A549 treated with AZD9567 at 1 μM for 4 hours (cell line): ENCODE measurements around the gene TTC8. TPM values are rescaled to one million over a fixed set of nuclear protein-coding genes. Genes with fewer than 3 reads are reported as not detected.

ENCODE experiments used
- total RNA-seq: library from RNA; stranded (reverse); fragments of 200-300 nt; extraction: Qiagen RNA extraction; gene quantifications from 5 replicates; pipeline ENCODE4 v1.2.3, GENCODE V29; 2022; ENCODE audit not compliant: insufficient read depth

TTC8 gene
- total RNA-seq: 39.3 to 61.3 TPM (median 40.3 TPM) in 5 replicates

DNA sequence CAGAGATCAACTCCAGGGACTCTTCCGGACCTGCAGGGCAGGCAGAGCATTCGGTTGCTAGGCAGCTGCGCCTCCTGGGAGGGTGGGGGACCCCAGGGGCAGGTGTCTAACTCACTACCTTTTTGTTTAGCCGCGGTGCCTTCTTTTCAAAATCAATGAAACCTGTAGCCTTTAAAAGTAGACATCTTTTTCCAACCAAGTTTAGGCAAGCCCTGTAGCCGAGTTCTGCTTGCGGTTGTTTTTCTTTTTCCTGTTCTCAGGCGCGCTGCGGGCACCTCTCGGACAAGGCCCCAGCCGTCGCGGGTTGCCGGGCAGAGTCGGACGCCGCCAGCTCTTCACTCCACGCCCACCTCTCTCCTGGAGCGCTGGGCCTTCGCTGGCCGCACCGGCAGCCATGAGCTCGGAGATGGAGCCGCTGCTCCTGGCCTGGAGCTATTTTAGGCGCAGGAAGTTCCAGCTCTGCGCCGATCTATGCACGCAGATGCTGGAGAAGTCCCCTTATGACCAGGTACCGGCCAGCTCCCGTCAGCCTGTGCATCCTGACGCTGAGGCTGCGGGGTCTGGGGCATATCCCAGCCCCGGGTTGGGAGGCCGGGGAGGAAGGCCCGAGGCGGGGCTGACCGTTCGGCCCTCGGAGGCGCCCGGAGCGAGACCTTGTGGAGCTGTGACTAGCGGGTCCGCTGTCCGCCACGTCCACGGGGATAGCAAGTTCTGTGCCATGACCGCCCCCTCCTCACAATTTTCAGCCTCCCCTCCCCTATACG is at the start of gene TTC8:
TTC8 (plus strand) TSS at position 338 of the 764 bp plus-strand sequence; CDS start at position 395, 57 bp downstream.

DNA sequence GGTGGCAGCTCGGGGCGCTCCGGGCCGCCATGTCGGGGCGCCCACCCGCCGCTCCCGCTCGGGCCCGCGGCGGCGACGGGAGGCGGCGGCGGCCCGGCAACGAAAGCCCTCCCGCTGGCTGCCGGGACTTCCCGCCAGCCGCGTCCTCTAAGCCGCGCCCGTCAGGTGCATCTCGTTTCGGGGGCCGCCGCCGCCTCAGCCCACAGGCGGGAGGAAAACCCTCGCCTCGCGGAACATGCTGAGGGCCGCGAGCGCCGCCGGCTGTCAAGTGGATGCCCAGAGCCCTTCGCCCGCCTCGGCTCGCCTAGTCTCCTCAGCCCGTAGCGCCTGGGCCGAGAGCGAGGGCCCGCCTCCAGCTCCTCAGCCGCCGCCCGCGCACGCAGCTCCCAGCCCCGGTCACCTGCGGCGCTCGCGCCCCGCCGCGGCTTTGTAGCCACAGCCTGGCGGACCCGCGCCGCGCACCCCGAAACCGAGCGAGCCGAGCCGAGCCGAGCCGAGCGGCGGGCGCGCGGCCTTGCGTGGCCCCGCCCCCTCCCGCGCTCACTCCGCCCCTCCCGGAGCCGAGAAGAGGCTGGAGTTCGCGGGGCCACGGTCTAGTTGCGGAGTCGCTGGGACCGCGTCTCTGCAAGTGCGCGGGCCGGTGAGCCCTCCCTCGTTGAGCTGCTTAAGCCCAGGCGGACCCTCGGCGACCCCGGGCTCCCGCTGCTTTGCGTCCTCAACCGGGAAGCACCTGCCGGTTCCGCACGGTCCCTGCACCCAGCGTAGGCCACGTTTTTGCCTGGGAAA is 31.8 kb upstream of the TTC8 start, which contains the start of gene EML5:
EML5 (minus strand) TSS at position 481 of the 786 bp plus-strand sequence; CDS start at position 31, 450 bp downstream.

Other genes starting within 250 kb of the TTC8 start
- 0.19 to 0.55 TPM (median 0.41 TPM) in 5 replicates for gene EML5, start 31.7 kb upstream of the TTC8 start, total RNA-seq